Measurements from ENCODE around the gene NUAK1. TPM values are rescaled to one million over a fixed set of nuclear protein-coding genes. Genes with fewer than 3 reads are reported as not detected.

Gene NUAK1
- total RNA-seq, 1 experiment from 2014 or later: 50.3 TPM

- intact Hi-C loops (cut with micrococcal nuclease; ENCODE audit: unreplicated experiment): no loop called here
- ChIA-PET CTCF (no interaction called here), POLR2A (interaction anchor here (0.5 to 0.9 kb wide), 2 partner anchors 25 to 122 kb away, joined by 3 to 4 read pairs; no protein-coding TSS in a partner anchor)
- BruUV-seq (replicated peaks): no TSS peak
- peaks cover 99% of the 10 kb centered on the region for H3K4me1 ChIP-seq (ENCODE audit: control insufficient read depth, insufficient read depth, low read length)
- H3K9me3 ChIP-seq (ENCODE audit: control insufficient read depth, insufficient read depth, low read depth, low read length): no peaks in the 10 kb centered on the region
- in situ Hi-C loops (cut with HindIII; ENCODE audit: low pct_unique_long_range_greater_than_20kb, low sequenced_read_pairs): no loop called here
- no peak overlapping the region for H3K4me3 ChIP-seq (ENCODE audit: low read depth in 2 of 2, low read length in 2 of 2)
- TF ChIP-seq REST (IDR thresholded peaks at IDR 0.05; ENCODE audit: insufficient read depth in 1 of 2, low read depth in 2 of 2, low read length in 1 of 2): no peak
- TF ChIP-seq SIN3A (IDR thresholded peaks at IDR 0.05; ENCODE audit: borderline replicate concordance, insufficient read depth, low read depth, low read length): no peak
- no peak for TF ChIP-seq POLR2AphosphoS5 (IDR thresholded peaks at IDR 0.05; ENCODE audit: low read depth, low read length)
- TF ChIP-seq TCF7L2 (IDR thresholded peaks at IDR 0.05; ENCODE audit: low read depth, low read length): no peak
- no peak for TF ChIP-seq CTCF (IDR thresholded peaks at IDR 0.05)
- no peak for DNase-seq (ENCODE audit: low read depth, low spot score)
- peak overlapping the region; percentile 86 for H3K27ac ChIP-seq (ENCODE audit: low read length)
- H3K36me3 ChIP-seq (ENCODE audit: control insufficient read depth, insufficient read depth, low read length): no peaks in the 10 kb centered on the region
- H3K27me3 ChIP-seq (ENCODE audit: control insufficient read depth, insufficient read depth, low read length): no peaks in the 10 kb centered on the region
- ATAC-seq: no peak
Measured at GRCh38 chr12:106115440-106115839, 23.3 kb downstream of the NUAK1 start.

GRCh38 chr12:106114447-106115068, 24.2 kb downstream of the NUAK1 start:
- Histone ChIP-seq H3K4me3 (ENCODE audit: low read depth in 2 of 2, low read length in 2 of 2) (no peak overlapping the region), H3K9me3 (ENCODE audit: control insufficient read depth, insufficient read depth, low read depth, low read length) (no peaks in the 10 kb centered on the region), H3K36me3 (ENCODE audit: control insufficient read depth, insufficient read depth, low read length) (no peaks in the 10 kb centered on the region), H3K4me1 (ENCODE audit: control insufficient read depth, insufficient read depth, low read length) (peaks cover 99% of the 10 kb centered on the region), H3K27ac (ENCODE audit: low read length) (peak overlapping the region; percentile 86), H3K27me3 (ENCODE audit: control insufficient read depth, insufficient read depth, low read length) (no peaks in the 10 kb centered on the region)
- intact Hi-C loops (cut with micrococcal nuclease; ENCODE audit: unreplicated experiment) (no loop called here), in situ Hi-C loops (cut with HindIII; ENCODE audit: low pct_unique_long_range_greater_than_20kb, low sequenced_read_pairs) (no loop called here)
- BruUV-seq (replicated peaks): no TSS peak
- ChIA-PET POLR2A (interaction anchor here (0.9 kb wide), 1 partner anchor 24 kb away, joined by 3 read pairs; no protein-coding TSS in a partner anchor), CTCF (no interaction called here)
- TF ChIP-seq CTCF (IDR thresholded peaks at IDR 0.05): no peak
- no peak for TF ChIP-seq REST (IDR thresholded peaks at IDR 0.05; ENCODE audit: insufficient read depth in 1 of 2, low read depth in 2 of 2, low read length in 1 of 2)
- no peak for TF ChIP-seq POLR2AphosphoS5 (IDR thresholded peaks at IDR 0.05; ENCODE audit: low read depth, low read length)
- no peak for TF ChIP-seq SIN3A (IDR thresholded peaks at IDR 0.05; ENCODE audit: borderline replicate concordance, insufficient read depth, low read depth, low read length)
- TF ChIP-seq TCF7L2 (IDR thresholded peaks at IDR 0.05; ENCODE audit: low read depth, low read length): no peak
- DNase-seq (ENCODE audit: low read depth, low spot score): no peak
- ATAC-seq: no peak
